Superior temporal gyrus (tissue), 1 donor: ENCODE data around the gene MPP3.

ENCODE experiments used
- DNase-seq: peaks from one replicate; pipeline ENCODE4 v3.0.0-alpha.2; 2016; ENCODE audit errors: extremely low spot score

MPP3 gene

DNA sequence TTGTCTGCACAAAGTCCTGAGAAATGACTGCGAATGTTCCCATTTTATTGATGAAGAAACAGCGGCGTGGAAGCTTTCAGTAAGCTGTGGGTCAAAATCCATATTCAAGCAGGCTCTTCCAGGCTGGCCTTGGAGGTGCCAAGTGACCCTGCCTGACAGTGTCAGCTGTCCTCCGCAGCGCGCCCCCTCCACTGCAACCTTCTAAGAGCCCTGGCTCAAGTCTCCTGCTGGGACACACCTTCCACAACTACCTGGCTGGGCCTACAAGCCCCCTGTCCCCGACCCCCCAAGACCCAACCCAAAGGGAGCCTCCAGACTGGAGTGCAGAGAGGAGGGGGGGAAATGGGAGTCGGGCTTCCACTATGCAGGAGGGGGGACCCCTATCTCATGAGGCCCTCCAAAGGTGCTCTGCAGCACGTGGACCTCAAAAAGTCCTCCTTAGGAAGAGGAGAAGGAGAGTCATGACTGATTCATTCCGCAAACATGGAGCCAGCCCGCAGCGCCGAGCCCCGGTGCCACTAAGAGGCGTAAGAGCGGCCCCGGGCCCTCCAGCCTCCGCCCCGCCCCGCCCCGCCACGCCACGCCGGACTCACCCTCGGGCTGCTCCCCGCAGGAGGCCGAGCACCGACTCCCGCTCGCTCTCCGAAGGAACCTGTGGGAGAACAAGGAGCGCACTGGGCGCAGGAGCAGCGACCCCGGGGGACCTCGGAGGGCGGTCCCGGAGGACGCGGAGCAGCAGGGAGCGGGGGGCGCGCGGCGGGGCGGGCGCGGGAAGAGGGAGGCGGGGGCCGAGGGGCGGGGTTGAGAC lies 574 bp downstream of the MPP3 start:
- no peak for DNase-seq

DNA sequence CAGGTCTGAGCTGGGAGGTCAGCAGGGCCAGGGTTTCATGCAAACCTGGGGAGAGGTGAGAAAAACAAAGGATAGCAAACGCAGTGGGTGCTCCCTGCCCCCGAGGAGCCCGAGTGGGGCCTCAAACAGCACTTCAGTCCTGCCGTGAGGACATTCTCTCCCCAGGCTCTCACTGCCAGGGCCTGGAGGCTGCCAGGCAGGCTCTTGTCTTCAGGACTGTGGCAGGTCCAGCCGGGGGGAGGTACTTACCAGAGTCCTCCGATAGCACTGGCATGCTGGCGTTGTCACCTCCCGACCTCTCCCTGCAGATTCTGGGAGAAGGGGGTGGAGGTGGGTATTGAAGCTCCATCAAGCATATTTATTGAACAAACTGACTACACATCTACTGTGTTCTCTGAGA lies 1.3 kb downstream of the MPP3 start:
- DNase-seq = no peak

DNA sequence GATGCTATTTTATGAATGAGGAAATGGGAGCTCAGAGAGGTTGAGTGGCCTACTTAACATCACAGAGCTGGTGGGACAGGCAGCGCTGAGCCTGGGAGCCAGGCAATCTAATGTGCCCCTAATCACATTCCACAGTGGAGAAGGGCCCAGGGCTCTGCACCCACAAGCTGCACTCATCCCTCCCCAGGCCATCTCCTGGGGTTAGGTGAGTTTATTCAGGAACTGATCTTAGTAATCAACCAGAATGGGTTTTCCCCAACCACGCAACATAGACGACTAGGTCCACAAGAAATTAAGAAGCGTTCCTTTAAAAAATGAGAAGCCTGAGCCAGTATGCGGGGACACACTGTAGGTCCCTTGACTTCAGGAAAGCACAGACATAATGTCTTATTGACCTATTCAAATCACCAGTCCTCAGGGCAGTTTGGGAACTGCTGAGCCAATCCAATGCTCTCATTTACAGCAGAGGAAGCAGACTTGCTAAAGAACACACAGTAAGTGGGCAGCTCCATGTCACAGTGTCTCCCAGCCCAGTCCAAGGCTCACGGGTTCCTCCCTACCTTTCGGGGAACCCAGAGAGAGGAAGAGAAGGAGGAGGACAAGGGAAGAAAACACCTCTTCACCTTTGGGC lies 2.3 kb downstream of the MPP3 start:
- DNase-seq = no peak

DNA sequence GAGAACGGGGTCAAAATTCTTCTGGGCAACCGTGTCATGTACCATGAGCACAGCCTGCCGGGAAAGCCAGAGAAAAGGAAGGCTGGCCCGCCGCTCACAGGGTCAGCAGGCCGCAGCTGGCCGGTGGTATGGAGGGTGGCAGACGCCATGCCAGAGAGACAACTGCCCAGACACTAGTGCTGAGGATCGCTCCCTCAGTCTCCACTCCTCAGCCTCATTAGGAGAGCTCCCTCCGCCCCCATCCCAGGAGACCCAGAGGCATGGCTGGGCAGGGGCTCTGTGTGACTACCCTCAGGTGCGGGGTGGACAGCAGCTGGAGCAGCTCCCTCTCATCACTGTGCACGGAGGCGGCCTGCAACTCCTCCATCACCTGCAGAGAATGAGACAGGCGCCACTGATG lies 3.2 kb downstream of the MPP3 start:
- no peak for DNase-seq

DNA sequence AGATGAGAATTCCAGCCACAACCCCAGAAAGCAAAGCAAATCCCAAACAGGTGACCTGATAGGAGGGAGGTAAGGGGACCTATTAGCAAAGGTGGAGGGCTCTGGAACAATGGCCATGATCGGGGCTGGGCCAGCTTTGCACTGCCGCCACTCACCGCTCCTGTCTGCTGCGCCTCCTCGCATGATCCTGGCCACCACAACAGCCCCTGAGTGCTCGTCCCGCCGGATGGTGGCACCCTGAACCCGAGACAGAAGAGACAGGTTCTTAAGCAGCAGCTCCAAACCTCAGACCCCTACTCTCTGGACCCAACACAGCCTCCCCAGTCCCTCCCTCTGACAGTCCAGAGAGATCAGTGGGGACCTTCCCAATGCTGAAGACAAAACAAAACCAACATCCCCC lies 5.3 kb downstream of the MPP3 start:
- no peak for DNase-seq

DNA sequence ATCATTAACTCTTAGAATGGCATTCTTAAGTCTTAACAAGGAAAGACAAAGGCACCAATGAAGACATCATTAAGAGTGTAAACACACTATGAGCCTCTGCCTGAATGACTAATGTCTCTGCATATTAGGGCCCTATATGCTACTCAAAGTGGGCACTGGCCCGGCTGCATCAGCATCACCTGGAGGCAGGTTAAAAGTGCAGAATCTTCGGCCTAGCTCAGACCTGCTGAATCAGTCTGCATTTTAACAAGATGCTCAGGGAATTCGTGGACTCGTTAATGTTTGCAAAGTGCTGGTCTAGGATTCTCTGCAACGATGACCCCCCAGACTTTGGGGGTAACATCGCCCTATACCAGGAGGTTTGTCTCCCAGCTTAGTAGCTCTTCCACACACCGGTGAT lies 6.7 kb downstream of the MPP3 start:
- DNase-seq = no peak

DNA sequence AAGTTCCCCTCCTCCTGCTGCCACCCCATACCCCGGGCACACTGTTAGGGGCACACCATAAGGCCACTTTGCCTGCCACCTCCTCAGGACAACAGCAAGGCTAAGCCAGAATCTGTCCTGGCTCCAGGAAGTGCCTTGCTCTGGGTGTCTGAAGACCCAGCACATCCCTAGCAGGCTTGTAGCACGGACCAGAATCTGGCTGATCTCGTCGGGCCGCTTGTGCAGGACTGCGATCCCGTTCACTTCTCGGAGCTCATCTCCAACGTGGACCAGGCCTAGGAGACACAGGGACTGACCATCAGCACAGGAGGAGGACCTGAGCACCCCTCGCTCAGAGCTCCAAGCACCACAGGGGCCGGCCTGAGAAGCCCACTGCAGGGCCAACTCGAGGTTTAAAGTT lies 7.4 kb downstream of the MPP3 start:
- DNase-seq = no peak

DNA sequence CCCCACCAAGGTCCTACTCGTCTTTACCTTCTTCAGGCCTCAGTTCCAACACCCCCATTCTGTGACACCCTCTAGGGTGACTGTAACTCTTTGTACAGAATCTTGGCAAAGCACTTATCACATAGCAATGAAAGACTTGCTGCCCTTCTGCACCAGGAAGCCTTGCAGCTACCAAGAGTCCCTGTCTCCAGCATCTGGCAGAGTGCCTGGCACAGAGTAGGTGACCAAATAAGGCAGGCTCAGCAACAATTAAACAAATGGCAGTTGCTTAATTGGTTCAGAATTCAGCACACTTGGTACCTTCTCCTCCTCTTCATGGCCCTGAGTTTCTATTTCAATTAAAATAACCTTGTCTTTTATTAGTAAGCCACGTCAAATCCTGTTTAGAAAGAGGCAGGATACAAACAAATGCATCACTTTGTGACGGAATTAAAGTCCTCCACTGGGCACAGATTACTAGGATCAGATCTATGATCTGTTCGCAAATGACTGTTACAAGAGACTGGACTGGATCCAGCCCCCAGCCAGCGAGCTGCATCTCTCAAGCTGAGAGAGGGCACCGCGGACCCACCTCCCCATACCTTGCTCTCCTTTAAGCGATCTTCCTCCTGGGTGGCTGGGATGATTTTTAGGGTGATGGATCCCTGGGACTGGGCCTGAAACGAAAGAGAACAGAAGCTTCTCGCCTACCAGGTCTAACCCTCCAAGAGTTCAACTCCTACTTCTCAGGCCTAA lies 9.4 kb downstream of the MPP3 start:
- no peak for DNase-seq

DNA sequence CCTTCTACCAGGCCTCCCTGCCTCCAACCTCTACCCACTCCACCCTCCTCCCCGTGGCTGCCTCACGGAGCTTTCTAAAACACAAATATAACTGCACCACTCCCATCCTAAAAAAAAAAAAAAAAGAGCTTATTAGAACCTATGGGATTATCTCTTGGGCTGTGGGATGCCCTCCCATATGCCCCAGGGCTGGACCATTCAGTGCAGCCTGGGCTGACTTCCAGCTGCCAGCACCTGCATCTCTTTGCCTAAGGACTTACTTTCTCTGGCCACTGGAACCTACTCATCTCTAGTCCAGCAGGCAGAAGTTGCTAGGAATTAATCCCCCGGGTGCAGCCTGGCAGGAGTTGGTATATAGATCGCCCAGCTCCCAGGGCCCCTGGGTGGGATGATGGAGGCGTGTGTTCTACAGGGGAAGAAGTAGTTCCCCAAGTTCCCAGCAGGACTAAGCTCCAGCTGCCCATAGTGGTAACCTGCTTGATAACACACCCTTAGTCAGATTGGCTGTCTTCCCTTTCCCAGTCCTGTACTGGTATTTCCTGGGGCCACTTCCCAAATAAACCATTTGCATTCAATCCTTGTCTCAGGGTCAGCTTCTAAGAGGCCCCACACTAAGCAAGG lies 10.3 kb downstream of the MPP3 start:
- DNase-seq = no peak

DNA sequence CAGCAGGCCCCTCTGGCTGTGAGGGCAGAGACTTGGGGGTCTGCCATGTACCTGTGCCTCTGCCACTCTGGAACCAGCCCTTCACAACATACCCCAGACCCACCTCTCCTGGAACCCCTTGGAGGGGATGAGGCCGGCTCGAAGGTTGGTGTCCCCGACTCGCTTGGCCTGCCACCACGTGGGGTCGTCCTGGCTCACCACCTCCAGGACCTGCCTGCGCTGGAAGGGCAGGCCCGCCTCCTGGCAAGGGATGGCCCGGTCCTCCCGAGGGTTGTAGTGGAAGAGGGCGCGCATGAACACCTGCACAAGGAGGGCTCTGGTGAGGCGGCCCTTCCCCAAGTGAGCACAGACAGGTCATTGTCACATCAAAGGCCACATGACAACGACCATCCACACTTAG lies 12.2 kb downstream of the MPP3 start:
- no peak for DNase-seq

DNA sequence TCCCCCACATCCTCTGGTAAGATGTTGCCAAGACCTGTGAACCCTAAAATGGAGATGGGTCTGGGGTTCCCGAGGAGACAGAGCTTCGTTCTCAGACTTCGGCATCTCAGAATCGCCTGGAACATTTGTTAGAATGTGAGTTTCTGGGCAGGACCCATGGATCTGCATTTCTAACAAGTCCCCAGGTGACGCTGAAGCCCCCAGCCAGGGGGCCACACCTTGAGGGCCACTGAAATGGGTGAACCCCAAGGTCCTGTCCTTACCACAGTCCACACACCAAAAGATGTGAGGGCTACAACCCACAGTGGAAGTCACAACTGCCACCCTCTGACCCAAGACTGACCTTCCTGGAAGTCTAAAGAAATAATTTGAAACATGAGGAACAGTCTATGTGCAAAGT lies 14.0 kb downstream of the MPP3 start:
- DNase-seq = no peak

DNA sequence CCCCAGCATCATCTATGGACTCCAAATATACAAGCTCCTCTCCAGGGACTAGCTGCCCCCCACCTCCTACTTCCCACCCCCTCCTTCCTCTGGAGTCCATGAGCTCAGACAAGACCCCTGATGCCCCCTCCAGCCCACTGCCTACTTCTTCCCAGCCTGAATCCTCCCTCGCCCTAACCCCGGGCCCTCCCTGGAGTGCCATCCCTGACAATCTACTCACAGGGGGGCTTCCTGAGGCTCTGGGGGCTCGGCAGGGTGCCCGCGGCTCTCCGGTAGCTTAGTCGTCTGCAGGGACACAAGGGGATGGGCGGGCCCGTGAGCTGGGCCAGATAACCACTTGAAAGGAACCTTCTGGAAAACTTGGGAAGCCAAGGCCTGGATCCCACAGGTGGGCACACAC lies 15.1 kb downstream of the MPP3 start:
- no peak for DNase-seq

DNA sequence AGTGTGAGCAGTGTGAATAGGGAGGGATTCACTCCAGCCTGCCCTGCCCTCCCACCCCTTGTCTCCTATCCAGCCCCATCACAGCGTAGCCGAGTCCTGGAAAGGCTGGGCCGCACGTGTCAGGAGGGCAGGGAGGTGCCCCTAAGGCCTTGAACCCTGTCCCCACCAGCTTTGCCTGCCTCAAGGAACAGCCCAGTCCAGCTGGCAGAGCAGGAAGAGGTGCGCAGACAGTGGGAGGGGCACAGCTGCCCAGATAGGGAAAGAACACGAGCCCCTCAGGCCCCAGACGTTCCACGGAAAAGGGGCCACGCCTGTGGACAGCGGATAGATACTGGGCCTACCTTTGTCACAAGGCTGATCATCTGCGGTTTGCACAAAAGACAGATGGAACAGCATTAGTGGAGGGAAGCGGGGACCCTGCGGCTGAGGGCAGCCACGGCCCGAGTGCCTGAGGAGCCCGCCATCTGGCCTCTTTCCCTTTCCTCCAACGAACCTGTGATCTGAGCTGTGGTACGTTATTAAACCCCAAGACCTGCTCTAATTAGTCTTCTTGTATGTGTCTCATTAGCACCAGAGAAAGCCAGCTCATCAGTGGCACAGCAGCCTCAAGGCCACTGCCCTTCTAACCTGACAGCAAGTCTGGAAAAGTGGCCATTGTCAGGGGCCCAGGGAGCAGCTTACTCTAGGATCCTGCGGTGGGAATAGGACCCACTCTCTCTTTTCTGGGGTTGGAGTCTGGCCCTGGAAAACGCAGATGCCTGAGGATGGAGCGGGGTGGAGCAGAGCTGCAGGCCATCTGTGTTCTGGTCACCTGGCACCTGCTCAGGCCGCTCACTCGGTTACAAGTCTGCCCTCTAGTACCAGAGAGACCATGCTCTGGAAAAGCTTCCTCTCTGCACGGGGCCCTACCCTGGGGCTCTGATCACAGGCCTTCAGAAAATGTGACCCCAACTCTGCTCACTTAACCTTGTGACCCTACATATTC lies 16.3 kb downstream of the MPP3 start:
- DNase-seq = no peak

DNA sequence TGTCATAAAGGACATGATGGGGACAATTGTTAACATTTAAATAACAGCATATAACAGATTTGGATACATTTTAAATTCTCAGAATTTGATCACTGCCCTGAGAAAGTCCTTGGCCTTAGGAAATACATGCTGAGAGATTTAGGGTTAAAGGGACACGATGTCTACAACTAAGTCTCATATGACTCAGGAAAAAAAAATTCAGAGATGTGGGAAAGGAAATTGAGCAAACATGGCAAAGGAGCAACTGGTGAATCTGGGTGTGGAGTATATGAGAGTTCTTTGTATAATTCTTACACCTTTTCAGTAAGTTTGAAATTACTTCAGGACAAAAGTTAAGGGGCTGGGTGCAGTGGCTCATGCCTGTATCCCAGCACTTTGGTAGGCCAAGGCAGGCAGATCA lies 18.2 kb downstream of the MPP3 start:
- no peak for DNase-seq

DNA sequence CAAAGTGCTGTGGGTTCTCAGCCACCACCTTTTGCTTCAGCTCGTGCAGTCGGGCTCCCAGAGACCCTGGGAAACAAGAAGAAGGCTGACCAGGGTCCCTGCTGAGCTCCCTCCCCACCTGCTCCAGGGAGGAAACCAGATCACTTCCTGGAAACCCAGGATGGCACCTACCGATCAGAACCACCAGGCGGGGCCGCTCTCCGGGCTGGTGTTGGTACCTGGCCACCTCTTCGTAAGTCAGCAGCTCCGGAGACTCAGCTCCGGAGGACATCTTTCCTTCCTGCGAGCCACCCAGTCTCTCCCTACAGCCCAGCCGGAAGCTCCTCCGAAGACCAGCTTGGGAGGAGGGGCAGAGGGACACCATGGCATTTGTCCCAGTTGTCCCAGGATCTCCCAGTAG lies 18.9 kb downstream of the MPP3 start:
- DNase-seq = no peak

DNA sequence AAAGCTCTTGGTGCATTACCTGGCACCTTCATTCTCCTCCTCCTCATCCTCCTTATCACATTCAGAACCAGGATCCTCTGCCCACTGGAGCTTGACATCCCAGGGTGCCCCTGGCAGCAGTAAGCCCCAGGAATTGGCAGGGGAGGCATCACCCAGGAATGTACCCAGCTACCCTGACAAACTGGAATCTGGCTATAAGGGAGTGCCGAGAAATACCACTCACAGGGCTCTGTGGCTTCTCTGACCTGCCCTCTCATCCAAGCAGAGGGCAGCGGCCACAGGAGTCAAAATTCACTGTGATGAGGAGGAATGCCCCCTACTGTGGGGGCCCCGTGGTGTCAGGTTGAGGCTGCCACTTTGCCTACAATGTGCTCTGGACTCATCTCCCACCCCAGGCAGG lies 19.6 kb downstream of the MPP3 start:
- DNase-seq = no peak

DNA sequence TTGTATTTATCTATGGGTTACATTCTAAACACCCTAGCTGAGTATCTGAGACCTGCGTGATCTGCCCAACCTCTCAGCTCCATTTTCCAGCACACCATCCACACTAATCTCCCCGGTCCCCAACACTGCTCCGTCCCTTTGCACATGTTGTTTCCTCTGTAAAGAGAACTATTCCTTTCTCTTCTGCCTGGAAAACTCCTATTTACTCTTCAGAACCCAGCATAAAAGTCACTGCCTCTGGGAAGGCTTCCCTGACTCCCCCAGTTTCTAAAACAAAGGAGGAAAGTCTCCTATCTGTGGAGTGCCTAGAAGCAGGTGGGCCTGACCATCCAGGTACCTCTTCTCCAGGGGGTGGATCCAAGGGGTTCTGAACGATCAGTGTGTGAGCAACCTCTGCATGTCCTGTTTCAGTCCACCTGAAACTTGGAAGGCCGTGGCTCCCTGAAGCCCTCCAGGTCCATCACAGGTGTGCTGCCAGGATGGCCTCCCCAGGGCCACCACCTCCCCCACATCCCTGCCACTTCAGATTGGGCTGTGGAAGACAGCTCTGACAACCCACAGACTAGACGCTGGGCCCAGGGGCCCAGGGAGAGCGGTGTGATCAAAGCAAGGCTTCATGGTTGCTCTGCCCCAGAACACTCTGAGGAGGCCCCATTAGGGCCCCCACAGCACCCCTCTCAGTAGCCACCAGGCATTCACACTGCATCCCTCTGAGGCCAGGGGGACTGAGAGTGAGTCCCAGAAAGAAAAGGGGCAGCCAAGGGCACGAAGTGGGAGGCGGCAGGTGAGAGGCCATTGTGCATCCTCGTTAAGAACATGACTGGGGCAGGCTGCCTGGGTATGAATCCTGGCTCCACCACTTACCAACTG lies 20.3 kb downstream of the MPP3 start:
- DNase-seq = no peak

DNA sequence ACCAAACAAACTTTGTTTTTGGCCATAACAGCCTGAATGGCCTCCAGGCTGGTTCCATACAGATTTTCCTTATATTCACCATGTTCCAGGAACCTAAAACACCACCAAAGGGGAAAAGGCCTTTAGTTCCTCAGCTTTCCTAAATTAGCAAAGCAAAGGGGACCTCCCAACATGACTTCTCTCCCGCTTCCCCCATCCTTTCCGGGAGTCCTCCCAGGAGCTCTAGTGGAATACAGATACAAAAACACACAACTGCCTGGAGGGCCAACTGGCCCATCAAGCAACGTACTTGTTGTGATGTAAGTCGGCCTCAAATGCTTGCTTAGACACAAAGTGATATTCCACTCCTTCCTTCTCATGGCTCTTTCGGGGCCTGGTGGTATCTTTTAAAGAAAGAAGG lies 22.1 kb downstream of the MPP3 start:
- no peak for DNase-seq

DNA sequence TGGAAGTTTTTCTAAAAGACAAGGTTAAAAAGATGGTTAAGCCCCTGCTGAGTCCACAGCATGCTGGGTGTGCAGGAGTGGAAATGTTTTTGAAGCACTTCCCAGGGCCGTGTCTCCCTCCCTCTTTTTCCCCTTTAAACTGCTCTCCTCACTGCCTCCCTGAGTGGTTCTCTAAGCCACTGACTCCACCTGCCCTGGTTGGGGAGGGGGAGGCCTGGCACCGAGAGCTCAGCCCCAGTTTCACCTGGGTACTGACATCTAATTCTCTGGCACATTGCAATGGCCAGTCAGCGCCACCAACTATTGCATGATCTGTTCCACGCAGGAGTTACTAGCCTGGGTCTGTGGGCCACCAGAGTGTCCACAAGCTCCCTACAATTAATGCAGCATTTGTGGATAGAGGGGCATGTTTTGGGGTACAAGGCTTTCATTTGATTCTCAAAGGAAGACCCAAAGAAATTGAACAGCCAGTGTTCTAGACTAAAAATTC lies 22.7 kb downstream of the MPP3 start:
- no peak for DNase-seq

DNA sequence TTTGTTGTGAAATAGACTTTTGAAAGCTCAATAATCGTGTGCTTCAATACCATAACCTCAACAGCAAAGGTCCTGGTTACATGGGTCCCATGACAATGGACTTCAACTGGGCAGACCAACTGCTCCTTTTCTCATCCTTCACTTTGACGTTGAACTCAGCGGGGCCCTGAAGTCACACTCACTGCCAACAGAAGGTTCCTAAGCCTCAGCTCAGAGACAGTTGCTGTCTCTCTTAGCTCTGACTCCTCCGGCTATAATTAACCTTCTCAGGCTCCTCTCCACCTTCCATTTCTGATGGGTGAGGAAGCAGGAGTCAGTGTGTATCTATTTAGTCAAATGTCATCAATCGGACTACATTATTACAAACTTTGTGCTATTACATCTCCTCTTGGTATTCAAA lies 23.8 kb downstream of the MPP3 start:
- DNase-seq = no peak
